IPS DF 6.9 (cell line): ENCODE results near the gene ICOS.
"Not testable (repeated sequence)": the region's sequence is repeated elsewhere in the genome, so short reads cannot be mapped to it uniquely, and the experiment has no call there.

Source experiments
- DNase-seq: peaks from one replicate; pipeline ENCODE4 v3.0.0-alpha.2; 2013; ENCODE audit warnings: low read depth, low spot score
- H3K27ac ChIP-seq: one replicate; pipeline ENCODE4 v1.5.1; 2013; ENCODE audit warnings: low read length, control low read depth
- H3K27me3 ChIP-seq: 2 replicates; pipeline ENCODE4 v1.6.1; 2013; ENCODE audit warnings: mild to moderate bottlenecking, low read length; ENCODE audit not compliant: control insufficient read depth, insufficient read depth
- H3K36me3 ChIP-seq: 2 replicates; pipeline ENCODE4 v1.6.1; 2013; ENCODE audit warnings: low read length; ENCODE audit not compliant: control insufficient read depth, insufficient read depth
- H3K4me1 ChIP-seq: 2 replicates; pipeline ENCODE4 v1.6.1; 2013; ENCODE audit warnings: low read length; ENCODE audit not compliant: control insufficient read depth, insufficient read depth
- H3K4me3 ChIP-seq: 2 replicates; pipeline ENCODE4 v1.5.1; 2013; ENCODE audit warnings: mild to moderate bottlenecking, low read length
- H3K9me3 ChIP-seq: 2 replicates; pipeline ENCODE4 v1.6.1; 2013; ENCODE audit warnings: low read length, inconsistent platforms; ENCODE audit not compliant: control insufficient read depth, insufficient read depth
- WGBS: extraction: QIAGEN DNeasy Blood & Tissue Kit; methylation state at CpG from one replicate; pipeline ENCODE4 v1.1.7; 2013; ENCODE audit warnings: mixed read lengths, missing lambda C conversion rate; ENCODE audit not compliant: insufficient read length, insufficient coverage; 5-methylcytosine and 5-hydroxymethylcytosine counted together

Gene ICOS

DNA sequence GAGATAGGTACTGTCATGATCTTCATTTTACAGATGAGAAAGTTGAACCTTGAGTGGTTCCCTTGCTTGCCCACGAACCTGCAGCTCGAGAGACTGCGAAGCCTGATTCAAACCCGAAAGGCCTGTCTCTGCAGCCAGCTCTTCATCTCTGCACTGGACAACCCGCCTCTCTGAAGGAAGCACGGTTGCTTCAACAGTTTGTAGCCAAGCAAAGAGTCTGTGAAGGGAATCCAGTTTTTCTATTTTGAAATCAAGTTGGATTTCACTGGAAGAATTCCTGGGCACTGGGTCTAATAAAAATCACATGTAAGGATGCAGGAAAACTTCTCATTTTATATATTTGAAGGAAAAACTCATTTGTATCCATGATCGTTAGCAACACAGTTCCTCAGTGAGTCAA is 21.3 kb upstream of the ICOS start:
- Histone ChIP-seq H3K4me1 (no peaks in the 10 kb centered on the region), H3K9me3 (no peaks in the 10 kb centered on the region), H3K4me3 (no peak overlapping the region), H3K27ac (no peak overlapping the region), H3K27me3 (no peaks in the 10 kb centered on the region), H3K36me3 (no peaks in the 10 kb centered on the region)
- no CpG with 5 or more reads among the region's 7 CpGs for WGBS
- no peak for DNase-seq

GRCh38 chr2:203916756-203917155 is 19.8 kb upstream of the ICOS start:
- H3K27me3 ChIP-seq = no peaks in the 10 kb centered on the region
- no peak for DNase-seq
- no peak overlapping the region for H3K4me3 ChIP-seq
- no peaks in the 10 kb centered on the region for H3K9me3 ChIP-seq
- no peak overlapping the region for H3K27ac ChIP-seq
- H3K4me1 ChIP-seq = no peaks in the 10 kb centered on the region
- H3K36me3 ChIP-seq = no peaks in the 10 kb centered on the region

GRCh38 chr2:203918264-203918663 is 18.3 kb upstream of the ICOS start:
- WGBS = no CpG with 5 or more reads among the region's 7 CpGs
- H3K4me3 ChIP-seq = no peak overlapping the region
- no peak for DNase-seq
- no peaks in the 10 kb centered on the region for H3K27me3 ChIP-seq
- H3K36me3 ChIP-seq = no peaks in the 10 kb centered on the region
- no peaks in the 10 kb centered on the region for H3K9me3 ChIP-seq
- H3K27ac ChIP-seq = no peak overlapping the region
- no peaks in the 10 kb centered on the region for H3K4me1 ChIP-seq

DNA sequence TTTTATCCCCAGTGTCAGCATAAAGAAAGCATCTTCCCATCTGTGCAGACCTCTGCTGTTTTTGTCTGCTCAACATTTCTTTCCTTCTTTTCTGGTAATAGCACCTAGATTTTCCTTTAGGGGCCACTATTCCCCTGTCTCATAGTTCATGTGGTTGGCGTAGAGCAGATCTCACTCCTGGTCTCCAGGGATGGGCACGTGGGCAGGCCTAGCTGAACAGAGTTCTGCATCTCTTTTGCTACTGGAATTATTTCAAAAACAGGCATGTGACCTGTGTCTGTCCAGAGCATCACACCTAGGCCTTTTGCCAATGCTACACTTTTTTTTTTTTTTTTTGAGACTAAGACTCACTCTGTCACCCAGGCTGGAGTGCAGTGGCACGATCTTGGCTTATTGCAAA is 17.7 kb upstream of the ICOS start:
- DNase-seq = no peak
- Histone ChIP-seq H3K27me3 (no peaks in the 10 kb centered on the region), H3K36me3 (no peaks in the 10 kb centered on the region), H3K4me1 (no peaks in the 10 kb centered on the region), H3K27ac (no peak overlapping the region), H3K4me3 (no peak overlapping the region), H3K9me3 (no peaks in the 10 kb centered on the region)
- no CpG with 5 or more reads among the region's 3 CpGs for WGBS

DNA sequence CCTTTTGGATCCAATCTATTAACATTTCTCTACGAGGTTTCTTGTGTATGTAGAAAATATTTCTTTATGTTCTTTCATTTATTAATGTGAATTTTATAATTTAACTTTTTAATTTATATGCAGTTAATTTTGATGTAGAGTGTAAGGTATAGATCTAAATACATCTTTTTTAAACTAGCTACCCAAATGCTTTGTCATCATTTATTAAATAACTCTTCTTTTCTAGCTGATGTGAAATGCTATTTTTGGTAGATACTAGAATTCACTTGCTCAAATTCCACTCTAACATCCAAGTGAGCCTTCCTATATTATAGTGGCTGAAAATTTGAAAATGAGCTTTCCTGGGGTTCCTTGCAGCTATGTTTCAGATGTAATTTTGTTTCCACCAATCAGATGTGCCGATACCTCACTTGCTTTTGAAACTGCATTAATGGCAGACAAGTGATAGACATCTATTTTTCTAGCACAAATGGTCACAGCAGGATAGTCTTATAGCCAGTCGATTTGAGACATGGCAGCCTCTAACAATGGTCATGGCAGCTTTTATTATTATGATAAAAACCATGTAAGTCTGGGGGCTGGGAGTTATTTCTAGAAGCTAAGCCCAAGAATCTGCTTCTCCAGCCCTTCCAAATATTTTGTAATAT is 10.9 kb upstream of the ICOS start:
- no peaks in the 10 kb centered on the region for H3K27me3 ChIP-seq
- WGBS = no CpG with 5 or more reads among the region's 3 CpGs
- H3K36me3 ChIP-seq = no peaks in the 10 kb centered on the region
- no peak overlapping the region for H3K27ac ChIP-seq
- no peaks in the 10 kb centered on the region for H3K4me1 ChIP-seq
- DNase-seq = no peak
- no peak overlapping the region for H3K4me3 ChIP-seq
- no peaks in the 10 kb centered on the region for H3K9me3 ChIP-seq

DNA sequence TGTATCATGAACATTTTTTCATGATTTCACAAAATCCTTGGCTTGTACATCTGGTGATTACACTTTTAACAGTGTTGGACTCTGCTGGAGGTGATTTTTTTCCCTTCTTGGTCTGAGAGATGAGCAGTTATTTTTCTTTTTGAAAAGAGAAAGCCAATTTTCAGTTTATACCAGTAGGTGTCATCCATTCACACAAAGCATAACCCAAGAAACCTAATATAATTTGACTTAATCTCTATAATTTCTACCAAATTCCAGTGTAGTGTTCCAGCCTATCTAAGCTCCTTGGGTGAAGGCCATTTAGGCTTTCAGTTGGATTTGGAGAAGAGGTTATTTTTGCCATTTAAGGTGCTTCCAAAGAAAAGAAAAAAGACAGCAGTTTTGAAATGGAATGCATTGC is 7.7 kb upstream of the ICOS start:
- Histone ChIP-seq H3K4me1 (no peaks in the 10 kb centered on the region), H3K9me3 (no peaks in the 10 kb centered on the region), H3K27me3 (no peaks in the 10 kb centered on the region), H3K27ac (no peak overlapping the region), H3K36me3 (no peaks in the 10 kb centered on the region), H3K4me3 (no peak overlapping the region)
- no peak for DNase-seq

DNA sequence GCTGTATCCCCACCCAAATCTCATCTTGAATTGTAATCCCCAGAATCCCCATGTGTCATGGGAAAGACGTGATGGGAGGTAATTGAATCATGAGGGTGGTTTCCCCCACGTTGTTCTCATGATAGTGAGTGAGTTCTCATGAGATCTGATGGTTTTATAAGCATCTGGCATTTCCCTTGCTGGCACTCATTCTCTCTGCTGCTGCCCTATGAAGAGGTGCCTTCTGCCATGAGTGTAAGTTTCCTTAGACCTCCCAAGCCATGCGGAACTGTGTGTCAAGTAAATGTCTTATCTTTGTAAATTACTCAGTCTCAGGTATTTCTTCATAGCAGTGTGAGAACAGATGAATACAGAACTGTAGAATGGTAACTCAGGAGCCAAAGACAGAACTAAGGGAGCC is 5.3 kb upstream of the ICOS start:
- H3K27me3 ChIP-seq, H3K4me3 ChIP-seq, DNase-seq, H3K36me3 ChIP-seq, H3K27ac ChIP-seq, H3K4me1 ChIP-seq, H3K9me3 ChIP-seq: not testable (repeated sequence)
- no CpG with 5 or more reads among the region's 3 CpGs for WGBS

- Histone ChIP-seq H3K27ac (no peak overlapping the region), H3K4me3 (no peak overlapping the region), H3K36me3 (no peaks in the 10 kb centered on the region), H3K27me3 (no peaks in the 10 kb centered on the region), H3K9me3 (no peaks in the 10 kb centered on the region), H3K4me1 (no peaks in the 10 kb centered on the region)
- no peak for DNase-seq
- no CpG with 5 or more reads among the region's 5 CpGs for WGBS
Observed at GRCh38 chr2:203934041-203934492, 2.5 kb upstream of the ICOS start.

DNA sequence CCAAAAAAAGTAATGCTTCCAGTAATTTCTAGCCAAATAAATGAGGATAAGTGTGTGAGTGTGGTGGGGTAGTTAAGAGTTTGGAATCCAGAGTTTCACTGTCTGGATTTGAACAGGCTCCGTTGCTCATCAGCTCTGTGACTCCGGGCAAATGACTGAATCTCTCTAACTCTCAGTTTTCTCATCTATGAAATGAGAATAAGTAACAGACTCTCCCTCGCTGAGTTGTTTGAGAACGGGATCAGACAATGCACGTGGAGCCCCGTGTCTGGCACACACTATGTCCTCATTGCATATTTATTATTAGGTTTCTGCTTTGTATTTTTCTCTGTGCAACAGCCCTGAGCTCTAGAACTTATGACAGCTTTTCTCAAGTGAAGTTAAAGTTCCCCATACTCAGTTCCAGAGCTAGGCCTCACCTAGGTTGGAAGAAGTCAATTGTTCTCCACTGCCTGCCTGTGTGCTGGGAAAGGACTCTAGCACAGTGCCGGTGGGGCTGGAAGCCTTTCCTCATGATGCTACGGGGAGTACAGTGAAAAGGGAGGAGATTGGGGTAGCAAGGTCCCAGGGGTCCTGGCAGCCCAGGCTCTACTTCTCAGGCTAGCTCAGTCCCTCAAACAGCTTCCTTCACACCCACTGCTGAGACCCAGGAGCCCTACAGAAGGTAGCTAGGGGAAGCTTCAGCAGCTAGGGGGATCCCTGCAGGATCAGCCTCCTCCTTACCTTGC is 1.7 kb upstream of the ICOS start:
- DNase-seq = no peak
- Histone ChIP-seq H3K4me1 (no peaks in the 10 kb centered on the region), H3K9me3 (no peaks in the 10 kb centered on the region), H3K27me3 (no peaks in the 10 kb centered on the region), H3K4me3 (no peak overlapping the region), H3K27ac (no peak overlapping the region), H3K36me3 (no peaks in the 10 kb centered on the region)
- WGBS = no CpG with 5 or more reads among the region's 8 CpGs

GRCh38 chr2:203935568-203935967 is 995 bp upstream of the ICOS start:
- no peaks in the 10 kb centered on the region for H3K4me1 ChIP-seq
- DNase-seq = no peak
- H3K9me3 ChIP-seq = no peaks in the 10 kb centered on the region
- H3K36me3 ChIP-seq = no peaks in the 10 kb centered on the region
- no CpG with 5 or more reads among the region's 4 CpGs for WGBS
- H3K4me3 ChIP-seq = no peak overlapping the region
- no peaks in the 10 kb centered on the region for H3K27me3 ChIP-seq
- no peak overlapping the region for H3K27ac ChIP-seq

DNA sequence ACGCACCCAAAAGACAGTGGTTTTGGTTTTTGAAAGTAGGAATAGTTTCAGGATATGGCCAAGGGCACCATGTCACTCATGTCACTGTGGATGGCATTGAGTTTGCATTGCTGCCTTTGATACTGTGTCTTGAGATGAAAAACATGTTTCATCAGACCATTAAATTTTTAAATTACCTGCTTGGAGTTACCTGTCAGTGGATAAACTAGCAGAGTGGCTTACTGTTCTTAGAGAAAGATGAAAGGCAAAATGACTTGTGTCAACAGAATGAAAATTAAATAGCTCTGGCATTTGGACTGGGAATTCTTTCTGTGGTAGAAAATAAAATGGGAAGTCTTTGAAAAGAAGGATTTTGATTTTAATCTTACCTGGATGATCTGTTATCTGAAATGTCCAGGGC is 386 bp downstream of the ICOS start:
- no peak for DNase-seq

More for the DNA sequence above, 386 bp downstream of the ICOS start:
- Histone ChIP-seq H3K4me3 (no peak overlapping the region), H3K9me3 (no peaks in the 10 kb centered on the region), H3K36me3 (no peaks in the 10 kb centered on the region), H3K4me1 (no peaks in the 10 kb centered on the region), H3K27me3 (no peaks in the 10 kb centered on the region), H3K27ac (no peak overlapping the region)
- no CpG with 5 or more reads among the region's 1 CpG for WGBS
